ENCODE measurements around the gene FARS2. TPM values are rescaled to one million over a fixed set of nuclear protein-coding genes. Genes with fewer than 3 reads are reported as not detected.

The FARS2 gene
- total and polyA plus RNA-seq, 11 donors: 11.4 to 24.6 (median 20.5) TPM

- DNase-seq (no peak), ATAC-seq (no peak)
- no peak for TF ChIP-seq POLR2A (IDR thresholded peaks at IDR 0.05)
- no peak for TF ChIP-seq CTCF (IDR thresholded peaks at IDR 0.05)
- Histone ChIP-seq H3K9me3 (no peaks in the 10 kb centered on the region), H3K4me3 (no peak overlapping the region), H3K27ac (no peak overlapping the region), H3K4me1 (no peaks in the 10 kb centered on the region), H3K27me3 (no peaks in the 10 kb centered on the region), H3K36me3 (peaks cover 0 to 2% (median 0%) of the 10 kb centered on the region in 9 donors)
- intact Hi-C loops (cut with DNase I): no loop called here
- 69 to 74% (median 70%) methylated on average over 4 of the region's 4 CpGs for WGBS, 4 donors
Observed at GRCh38 chr6:5425797-5426196, 164.5 kb downstream of the FARS2 start.

DNA sequence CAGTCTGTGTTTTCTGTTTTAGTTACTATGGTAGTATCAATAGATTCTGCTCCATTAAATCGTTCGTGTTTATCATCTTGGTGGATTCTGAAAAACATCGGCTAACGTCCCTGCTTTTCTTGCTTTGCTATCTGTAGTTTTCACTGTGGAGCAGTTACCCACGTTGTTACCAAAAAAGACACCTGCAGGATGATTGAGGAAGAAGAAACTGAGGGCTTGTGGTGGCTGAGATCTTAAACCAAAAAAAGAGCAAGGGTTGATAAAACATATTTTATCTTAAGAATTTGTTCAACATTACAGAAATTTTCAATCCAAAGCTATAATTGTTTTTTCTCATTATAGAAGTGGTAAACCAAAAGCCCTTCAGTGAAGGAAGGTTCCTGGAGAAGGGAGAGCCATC is 166.3 kb downstream of the FARS2 start:
- Histone ChIP-seq H3K4me1 (no peaks in the 10 kb centered on the region), H3K27me3 (no peaks in the 10 kb centered on the region), H3K9me3 (no peaks in the 10 kb centered on the region), H3K27ac (no peak overlapping the region), H3K36me3 (peaks cover 0 to 9% (median 0%) of the 10 kb centered on the region in 9 donors), H3K4me3 (no peak overlapping the region)
- intact Hi-C loops (cut with DNase I): no loop called here
- 69 to 81% (median 73%) methylated on average over 5 of the region's 5 CpGs for WGBS, 4 donors
- ATAC-seq (no peak), DNase-seq (no peak)
- no peak for TF ChIP-seq POLR2A (IDR thresholded peaks at IDR 0.05)
- TF ChIP-seq CTCF (IDR thresholded peaks at IDR 0.05): no peak

- H3K36me3 ChIP-seq: peaks cover 0 to 9% (median 5%) of the 10 kb centered on the region in 9 donors
- no peak overlapping the region for H3K4me3 ChIP-seq
- no peaks in the 10 kb centered on the region for H3K4me1 ChIP-seq
- no peak overlapping the region for H3K27ac ChIP-seq
- H3K9me3 ChIP-seq: peaks cover 0 to 15% (median 0%) of the 10 kb centered on the region in 12 donors
- TF ChIP-seq CTCF (IDR thresholded peaks at IDR 0.05): no peak
- no peak for TF ChIP-seq POLR2A (IDR thresholded peaks at IDR 0.05)
- ATAC-seq (no peak), DNase-seq (no peak)
- 93 to 100% (median 95%) methylated on average over 1 of the region's 1 CpG for WGBS, 4 donors
- H3K27me3 ChIP-seq: no peaks in the 10 kb centered on the region
- intact Hi-C loops (cut with DNase I): no loop called here
Observed at GRCh38 chr6:5433324-5433723, 172.0 kb downstream of the FARS2 start.

- H3K4me1 ChIP-seq: no peaks in the 10 kb centered on the region
- DNase-seq (no peak), ATAC-seq (no peak)
- WGBS, 4 donors: 90 to 95% (median 93%) methylated on average over 7 of the region's 7 CpGs
- H3K36me3 ChIP-seq: peaks cover 0 to 9% (median 5%) of the 10 kb centered on the region in 9 donors
- H3K27ac ChIP-seq: no peak overlapping the region
- TF ChIP-seq POLR2A (IDR thresholded peaks at IDR 0.05): no peak
- TF ChIP-seq CTCF (IDR thresholded peaks at IDR 0.05): no peak
- H3K27me3 ChIP-seq: no peaks in the 10 kb centered on the region
- peaks cover 0 to 15% (median 0%) of the 10 kb centered on the region in 12 donors for H3K9me3 ChIP-seq
- no peak overlapping the region for H3K4me3 ChIP-seq
- intact Hi-C loops (cut with DNase I): no loop called here
Observed at GRCh38 chr6:5435449-5435848, 174.1 kb downstream of the FARS2 start.
